IPS DF 6.9 (cell line): ENCODE measurements around the gene CYTH3.
"Not testable (repeated sequence)": the region's sequence is repeated elsewhere in the genome, so short reads cannot be mapped to it uniquely, and the experiment has no call there.

Source experiments
- DNase-seq: peaks from one replicate; pipeline ENCODE4 v3.0.0-alpha.2; 2013; ENCODE audit warnings: low read depth, low spot score
- H3K27ac ChIP-seq: one replicate; pipeline ENCODE4 v1.5.1; 2013; ENCODE audit warnings: low read length, control low read depth
- H3K27me3 ChIP-seq: 2 replicates; pipeline ENCODE4 v1.6.1; 2013; ENCODE audit warnings: mild to moderate bottlenecking, low read length; ENCODE audit not compliant: control insufficient read depth, insufficient read depth
- H3K36me3 ChIP-seq: 2 replicates; pipeline ENCODE4 v1.6.1; 2013; ENCODE audit warnings: low read length; ENCODE audit not compliant: control insufficient read depth, insufficient read depth
- H3K4me1 ChIP-seq: 2 replicates; pipeline ENCODE4 v1.6.1; 2013; ENCODE audit warnings: low read length; ENCODE audit not compliant: control insufficient read depth, insufficient read depth
- H3K4me3 ChIP-seq: 2 replicates; pipeline ENCODE4 v1.5.1; 2013; ENCODE audit warnings: mild to moderate bottlenecking, low read length
- H3K9me3 ChIP-seq: 2 replicates; pipeline ENCODE4 v1.6.1; 2013; ENCODE audit warnings: low read length, inconsistent platforms; ENCODE audit not compliant: control insufficient read depth, insufficient read depth
- WGBS: extraction: QIAGEN DNeasy Blood & Tissue Kit; methylation state at CpG from one replicate; pipeline ENCODE4 v1.1.7; 2013; ENCODE audit warnings: mixed read lengths, missing lambda C conversion rate; ENCODE audit not compliant: insufficient read length, insufficient coverage; 5-methylcytosine and 5-hydroxymethylcytosine counted together

Gene CYTH3

DNA sequence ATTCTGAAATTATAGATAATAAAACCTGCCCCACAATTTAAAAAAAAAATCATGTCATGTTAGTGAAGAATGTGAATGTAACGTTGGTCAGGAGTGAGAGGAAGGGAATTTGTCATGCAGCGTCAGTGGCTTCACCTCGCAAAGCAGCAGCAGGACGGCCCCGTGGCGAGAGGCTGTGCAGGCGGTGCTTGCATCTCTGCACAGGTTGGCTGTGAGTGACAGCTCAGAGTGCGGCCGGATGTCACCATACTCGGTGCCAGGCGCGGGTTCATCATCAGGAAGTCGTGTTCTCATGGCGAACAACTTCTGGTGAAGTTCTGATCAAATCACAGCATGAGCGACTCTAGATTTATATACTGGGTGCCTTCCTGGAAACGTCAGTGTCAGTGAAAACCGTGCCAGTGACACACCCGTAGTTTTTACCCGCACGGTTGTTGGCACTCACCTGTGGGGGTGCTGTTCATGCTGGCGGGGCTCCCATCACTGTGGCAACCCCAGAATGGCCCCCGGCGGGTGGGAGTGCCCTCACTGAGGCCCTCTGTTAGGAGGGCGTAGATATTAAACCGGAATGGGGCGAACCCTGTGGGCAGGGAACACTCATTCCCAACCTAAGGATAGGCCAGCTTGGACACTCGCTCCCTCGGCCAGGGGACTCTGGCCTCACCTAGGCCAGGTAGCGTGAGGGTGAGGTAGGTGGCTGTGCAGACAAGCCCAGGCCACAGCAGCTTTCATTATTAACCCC, 120.3 kb downstream of the CYTH3 start:
- H3K4me1 ChIP-seq: no peaks in the 10 kb centered on the region
- H3K36me3 ChIP-seq: peaks cover 47% of the 10 kb centered on the region
- H3K9me3 ChIP-seq: no peaks in the 10 kb centered on the region
- no peak overlapping the region for H3K4me3 ChIP-seq
- no CpG with 5 or more reads among the region's 29 CpGs for WGBS
- no peaks in the 10 kb centered on the region for H3K27me3 ChIP-seq
- H3K27ac ChIP-seq: no peak overlapping the region
- no peak for DNase-seq

DNA sequence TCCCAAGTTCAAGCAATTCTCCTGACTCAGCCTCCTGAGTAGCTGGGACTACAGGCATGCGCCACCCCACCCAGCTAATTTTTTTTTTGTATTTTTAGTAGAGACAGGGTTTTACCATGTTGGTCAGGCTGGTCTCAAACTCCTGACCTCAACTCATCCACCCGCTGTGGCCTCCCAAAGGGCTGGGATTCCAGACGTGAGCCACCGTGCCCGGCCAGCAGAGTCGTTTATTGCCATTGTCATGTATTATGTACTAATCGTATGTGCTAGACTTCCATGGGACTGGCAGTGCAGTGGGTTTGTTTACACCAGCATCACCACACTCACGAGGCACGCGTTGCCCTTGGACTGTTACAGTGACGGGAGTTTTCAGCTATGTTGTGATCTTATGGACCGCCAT, 120.9 kb downstream of the CYTH3 start:
- not testable (repeated sequence) for H3K9me3 ChIP-seq, H3K4me1 ChIP-seq, H3K27ac ChIP-seq, H3K4me3 ChIP-seq, DNase-seq, H3K27me3 ChIP-seq
- H3K36me3 ChIP-seq: peaks cover 44% of the 10 kb centered on the region
- no CpG with 5 or more reads among the region's 12 CpGs for WGBS

DNA sequence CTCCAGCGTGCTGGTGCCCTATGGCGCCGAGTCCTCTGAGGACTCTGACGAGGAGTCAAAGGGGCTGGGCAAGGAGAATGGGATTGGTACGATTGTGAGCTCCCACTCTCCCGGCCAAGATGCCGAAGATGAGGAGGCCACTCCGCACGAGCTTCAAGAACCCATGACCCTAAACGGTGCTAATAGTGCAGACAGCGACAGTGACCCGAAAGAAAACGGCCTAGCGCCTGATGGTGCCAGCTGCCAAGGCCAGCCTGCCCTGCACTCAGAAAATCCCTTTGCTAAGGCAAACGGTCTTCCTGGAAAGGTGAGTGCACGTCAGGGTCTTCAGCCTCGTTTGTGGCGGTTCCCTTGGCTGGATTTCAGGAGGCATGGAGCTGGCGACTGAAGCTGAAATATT, 122.4 kb downstream of the CYTH3 start:
- no peaks in the 10 kb centered on the region for H3K4me1 ChIP-seq
- no peak overlapping the region for H3K27ac ChIP-seq
- no CpG with 5 or more reads among the region's 19 CpGs for WGBS
- peaks cover 48% of the 10 kb centered on the region for H3K36me3 ChIP-seq
- no peak overlapping the region for H3K4me3 ChIP-seq
- no peaks in the 10 kb centered on the region for H3K9me3 ChIP-seq
- no peaks in the 10 kb centered on the region for H3K27me3 ChIP-seq
- no peak for DNase-seq

DNA sequence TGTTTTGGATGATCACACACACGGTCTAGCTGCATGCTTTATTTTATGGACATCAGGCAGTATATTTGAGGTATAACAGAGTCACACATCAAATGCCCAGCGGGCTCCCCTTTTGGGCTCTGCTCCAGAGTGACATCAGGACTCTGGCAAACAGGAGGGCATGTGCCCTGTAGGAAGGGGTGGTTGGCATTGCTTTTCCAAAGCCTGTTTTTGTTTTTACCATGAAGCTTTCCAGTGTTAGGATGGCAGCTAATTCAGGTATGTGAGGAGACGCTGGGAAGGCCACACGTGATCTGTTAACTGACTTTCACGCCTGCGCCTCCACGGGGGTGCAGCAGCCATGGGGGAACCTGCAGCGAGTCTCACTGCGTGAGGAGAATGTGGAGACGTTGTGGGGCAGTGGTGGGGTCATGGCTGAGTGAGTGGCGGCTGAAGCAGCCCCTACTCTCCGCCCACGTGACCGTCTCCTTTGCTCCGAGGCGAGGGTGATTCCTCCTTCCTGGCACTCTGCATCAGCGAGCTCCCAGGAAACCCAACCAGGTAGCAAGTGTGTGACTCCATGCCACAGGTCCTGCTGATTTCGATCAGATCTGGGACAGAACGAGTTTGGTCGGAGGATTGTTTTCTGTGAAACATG, 123.6 kb downstream of the CYTH3 start:
- no CpG with 5 or more reads among the region's 20 CpGs for WGBS
- Histone ChIP-seq H3K27me3 (no peaks in the 10 kb centered on the region), H3K4me1 (no peaks in the 10 kb centered on the region), H3K9me3 (no peaks in the 10 kb centered on the region), H3K27ac (no peak overlapping the region), H3K4me3 (no peak overlapping the region), H3K36me3 (peaks cover 46% of the 10 kb centered on the region)
- DNase-seq: no peak

DNA sequence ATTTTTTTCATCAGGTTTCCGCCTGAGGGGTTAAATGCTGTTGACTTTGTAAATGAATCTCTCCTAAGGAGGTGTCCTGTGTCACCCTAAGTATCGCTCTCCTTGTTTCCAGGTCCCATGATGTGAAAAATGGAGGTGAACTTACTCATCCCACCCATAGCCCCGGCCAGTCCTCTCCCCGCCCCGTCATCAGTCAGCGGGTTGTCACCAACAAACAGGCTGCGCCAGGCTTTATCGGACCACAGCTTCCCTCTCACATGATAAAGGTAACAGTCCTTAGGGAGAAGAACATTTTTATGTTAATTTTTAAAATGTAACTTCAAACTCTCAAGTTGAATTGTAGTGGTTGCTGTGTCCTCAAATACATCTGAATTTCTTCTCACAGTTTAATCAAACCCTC, 124.8 kb downstream of the CYTH3 start:
- Histone ChIP-seq H3K36me3 (peaks cover 48% of the 10 kb centered on the region), H3K27me3 (no peaks in the 10 kb centered on the region), H3K4me1 (no peaks in the 10 kb centered on the region), H3K9me3 (no peaks in the 10 kb centered on the region), H3K27ac (no peak overlapping the region), H3K4me3 (no peak overlapping the region)
- WGBS: no CpG with 5 or more reads among the region's 8 CpGs
- no peak for DNase-seq

DNA sequence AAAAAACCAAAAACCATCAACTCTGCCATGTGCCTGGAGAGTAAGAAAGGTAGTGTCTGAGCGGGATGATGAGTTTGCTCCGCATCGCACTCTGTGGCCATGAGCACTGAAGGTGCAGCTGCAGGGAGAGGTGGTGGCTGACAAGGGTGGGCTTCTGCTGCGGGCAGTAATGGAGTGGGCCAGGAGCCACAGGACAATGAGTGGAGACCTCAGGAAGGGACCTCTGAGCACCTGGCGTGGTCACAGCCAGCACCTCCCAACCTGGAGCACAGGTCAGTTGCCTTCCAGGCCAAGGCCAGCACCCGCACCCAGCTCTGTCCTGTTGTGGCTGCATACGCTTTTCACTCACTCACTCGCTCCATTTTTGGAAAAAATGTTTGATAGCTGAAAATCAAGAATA, 125.8 kb downstream of the CYTH3 start:
- peaks cover 42% of the 10 kb centered on the region for H3K36me3 ChIP-seq
- no peak overlapping the region for H3K4me3 ChIP-seq
- H3K27me3 ChIP-seq: no peaks in the 10 kb centered on the region
- WGBS: no CpG with 5 or more reads among the region's 8 CpGs
- no peak overlapping the region for H3K27ac ChIP-seq
- H3K9me3 ChIP-seq: no peaks in the 10 kb centered on the region
- no peak for DNase-seq
- H3K4me1 ChIP-seq: no peaks in the 10 kb centered on the region

DNA sequence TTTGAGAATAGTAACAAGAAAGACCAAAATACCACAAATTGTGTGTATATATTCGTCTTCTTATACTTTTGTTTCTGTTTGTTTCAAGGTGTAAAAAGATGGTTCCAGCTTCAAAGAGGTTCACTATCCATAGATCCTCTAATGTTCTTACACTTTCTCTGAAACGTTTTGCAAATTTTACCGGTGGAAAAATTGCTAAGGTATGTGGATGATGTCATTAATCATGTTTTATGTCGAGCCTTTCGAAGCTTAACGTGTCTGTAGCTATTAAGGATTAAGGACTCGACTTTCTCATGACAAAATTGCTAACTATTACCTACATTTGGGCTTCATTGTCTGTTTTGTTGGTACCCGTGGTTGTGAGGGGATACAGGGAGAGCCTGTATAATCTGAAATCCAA, 128.4 kb downstream of the CYTH3 start:
- H3K27ac ChIP-seq: no peak overlapping the region
- H3K9me3 ChIP-seq: no peaks in the 10 kb centered on the region
- H3K36me3 ChIP-seq: peaks cover 31% of the 10 kb centered on the region
- no peak for DNase-seq
- no peaks in the 10 kb centered on the region for H3K4me1 ChIP-seq
- no peaks in the 10 kb centered on the region for H3K27me3 ChIP-seq
- WGBS: no CpG with 5 or more reads among the region's 8 CpGs
- no peak overlapping the region for H3K4me3 ChIP-seq

DNA sequence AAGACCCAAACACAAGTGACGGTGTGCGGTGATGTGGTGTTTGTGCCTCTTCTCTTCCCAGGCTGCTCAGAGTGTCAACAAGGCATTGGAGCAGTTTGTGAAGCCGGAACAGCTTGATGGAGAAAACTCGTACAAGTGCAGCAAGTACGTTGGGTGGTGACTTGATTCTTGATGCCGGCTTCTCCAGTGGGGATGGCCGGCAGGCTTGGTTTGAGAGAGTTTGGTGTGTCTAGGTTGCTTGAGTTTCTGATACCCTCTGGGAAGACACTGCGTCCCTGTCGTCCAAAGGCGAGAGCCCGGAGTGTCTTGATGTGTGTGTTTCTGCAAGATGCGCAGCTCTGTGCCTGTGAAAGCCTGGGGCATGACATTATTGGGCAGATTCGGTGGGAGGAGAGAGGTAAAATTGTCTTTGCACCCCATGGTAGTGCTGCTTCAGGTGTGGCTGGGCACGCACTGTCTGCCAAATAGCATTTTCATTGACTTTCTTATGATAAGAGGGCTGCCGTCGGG, 129.5 kb downstream of the CYTH3 start:
- no peak for DNase-seq
- Histone ChIP-seq H3K4me1 (no peaks in the 10 kb centered on the region), H3K27ac (no peak overlapping the region), H3K9me3 (no peaks in the 10 kb centered on the region), H3K4me3 (no peak overlapping the region), H3K36me3 (peaks cover 24% of the 10 kb centered on the region), H3K27me3 (no peaks in the 10 kb centered on the region)
- no CpG with 5 or more reads among the region's 16 CpGs for WGBS

DNA sequence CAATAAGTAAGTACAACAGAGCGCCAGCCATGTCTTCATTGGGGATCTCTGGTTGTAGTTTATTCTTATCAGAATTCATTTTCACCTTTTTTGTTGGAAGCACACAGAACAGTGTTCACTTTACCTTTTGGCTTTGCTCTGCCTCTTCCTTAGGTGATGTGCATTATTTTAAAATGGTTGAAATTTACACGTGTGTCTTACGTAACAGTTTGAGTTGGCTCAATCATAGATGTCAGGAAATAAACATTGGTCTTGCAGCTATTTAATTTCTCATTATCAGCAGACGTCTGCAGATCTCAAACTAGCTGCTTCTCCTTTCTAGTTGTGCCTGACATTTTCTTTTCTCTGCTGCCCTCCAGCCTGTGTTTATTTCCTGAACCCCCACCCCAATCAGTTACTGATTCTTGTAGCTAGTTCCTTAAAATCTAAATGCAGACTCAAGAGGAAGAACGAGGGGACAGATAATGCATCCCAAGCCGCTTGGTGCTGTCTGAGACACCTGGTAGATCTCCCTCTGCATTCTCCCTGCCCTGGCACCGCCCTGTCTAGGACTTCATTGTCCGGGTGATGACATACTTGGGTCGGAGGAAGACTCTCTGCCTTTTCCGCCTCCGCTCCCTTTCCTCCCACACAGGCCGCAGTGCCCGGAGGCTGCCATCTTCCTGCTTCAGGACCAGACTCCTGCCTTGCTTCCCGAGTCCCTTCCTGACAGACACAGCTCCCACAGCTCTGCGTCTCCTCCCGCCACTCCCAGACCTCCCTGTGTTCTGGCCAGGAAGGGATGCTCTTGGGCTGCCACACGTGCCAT, 133.0 kb downstream of the CYTH3 start:
- Histone ChIP-seq H3K36me3 (peaks cover 12% of the 10 kb centered on the region; the same call in 1 of the 2 replicates), H3K4me3 (no peak overlapping the region), H3K9me3 (no peaks in the 10 kb centered on the region), H3K27me3 (no peaks in the 10 kb centered on the region), H3K4me1 (no peaks in the 10 kb centered on the region), H3K27ac (no peak overlapping the region)
- WGBS: no CpG with 5 or more reads among the region's 17 CpGs
- no peak for DNase-seq

DNA sequence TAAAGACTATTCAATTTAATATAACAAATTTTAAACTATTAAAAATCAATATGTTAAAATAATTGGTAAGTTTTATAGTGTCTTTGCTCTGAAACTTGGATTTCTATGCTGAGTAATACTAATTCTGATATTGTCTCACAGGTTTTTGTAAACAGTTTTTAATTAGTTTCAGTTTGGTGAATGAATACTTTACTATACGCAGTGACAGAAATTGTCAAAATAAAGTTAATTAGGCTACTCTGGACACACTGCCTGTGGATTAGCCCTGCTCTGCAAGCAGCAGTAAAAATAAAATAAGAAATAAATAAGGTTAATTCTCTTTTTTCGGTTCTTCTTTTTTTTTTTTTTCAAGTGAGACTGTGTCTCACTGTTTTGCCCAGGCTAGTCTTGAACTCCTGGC, 135.9 kb downstream of the CYTH3 start:
- no CpG with 5 or more reads among the region's 2 CpGs for WGBS
- Histone ChIP-seq H3K9me3 (no peaks in the 10 kb centered on the region), H3K27ac (no peak overlapping the region), H3K36me3 (peaks cover 3% of the 10 kb centered on the region; the same call in 1 of the 2 replicates), H3K4me1 (no peaks in the 10 kb centered on the region), H3K27me3 (no peaks in the 10 kb centered on the region), H3K4me3 (no peak overlapping the region)
- DNase-seq: no peak
